NCI-H187 treated with DMSO at 0.1 percent for 48 hours (cell line): ENCODE data around the gene ANKRD44.

Source experiments
- DNase-seq: peaks from one replicate; lab custom pipeline; 2025; lab: John Stamatoyannopoulos, UW

ANKRD44 gene

DNA sequence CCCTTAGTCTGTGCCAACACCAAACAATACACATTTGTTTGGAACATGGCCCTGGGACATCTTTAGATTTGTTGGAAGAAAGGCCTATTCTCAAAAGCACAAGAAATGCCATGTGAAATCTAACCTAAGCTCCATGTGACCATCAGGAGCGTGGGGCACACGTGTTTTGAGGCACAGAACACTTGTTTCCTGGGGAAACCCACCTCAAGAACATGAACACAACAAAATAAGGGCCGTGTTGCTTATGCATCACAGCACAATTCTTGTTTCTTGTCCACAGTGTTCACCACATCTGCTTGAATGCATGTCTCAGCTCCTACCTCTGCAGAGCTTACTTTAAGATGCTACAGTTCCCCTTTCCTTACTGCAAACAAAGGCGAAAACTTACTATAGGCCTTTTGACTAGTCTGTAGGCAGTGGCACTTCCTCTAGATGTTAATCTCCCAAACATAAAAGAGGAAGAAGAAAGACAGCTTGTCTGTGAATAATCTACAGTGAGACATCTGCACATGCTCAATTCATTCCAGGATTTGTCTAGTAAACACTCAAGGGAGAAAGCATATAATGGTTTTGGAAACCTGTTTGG, 165.0 kb downstream of the ANKRD44 start:
- DNase-seq = no peak

- DNase-seq = no peak
Observed at GRCh38 chr2:197144183-197144582, 166.4 kb downstream of the ANKRD44 start.

DNA sequence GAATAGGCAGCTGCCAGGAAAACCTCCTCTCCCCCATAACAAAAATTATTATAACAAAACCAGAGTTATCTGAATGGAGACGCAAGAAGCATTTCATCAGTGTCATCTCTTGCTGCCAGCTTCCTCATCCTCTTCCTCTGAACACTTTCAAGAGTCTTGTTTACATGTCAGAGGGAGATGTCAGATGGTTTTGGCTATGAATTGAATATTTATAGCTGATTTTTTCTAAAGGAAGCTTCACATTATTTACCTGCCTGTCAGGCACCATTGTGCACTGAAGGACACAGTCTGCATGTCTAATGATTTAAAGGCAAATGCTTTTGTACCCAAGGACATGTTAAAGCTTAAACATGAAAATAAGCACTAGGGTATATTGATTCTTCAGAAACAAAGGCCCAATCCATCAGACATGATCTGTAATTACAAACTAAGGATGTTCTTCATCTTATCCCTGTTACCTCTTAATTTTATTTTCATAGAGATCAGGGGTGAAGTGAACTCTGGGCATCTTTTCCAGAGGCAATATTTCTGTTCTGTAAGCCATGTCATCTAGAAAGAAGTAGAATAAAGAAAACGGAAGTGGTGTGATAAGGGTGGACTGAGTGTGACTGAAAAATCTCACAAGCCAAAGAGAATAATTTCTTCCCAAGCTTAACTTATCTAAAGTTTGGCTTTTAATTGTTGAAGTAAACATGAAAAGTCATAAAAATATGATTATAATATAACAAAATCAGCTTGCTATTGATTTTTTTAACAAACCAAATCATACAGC, 168.7 kb downstream of the ANKRD44 start:
- no peak for DNase-seq

DNA sequence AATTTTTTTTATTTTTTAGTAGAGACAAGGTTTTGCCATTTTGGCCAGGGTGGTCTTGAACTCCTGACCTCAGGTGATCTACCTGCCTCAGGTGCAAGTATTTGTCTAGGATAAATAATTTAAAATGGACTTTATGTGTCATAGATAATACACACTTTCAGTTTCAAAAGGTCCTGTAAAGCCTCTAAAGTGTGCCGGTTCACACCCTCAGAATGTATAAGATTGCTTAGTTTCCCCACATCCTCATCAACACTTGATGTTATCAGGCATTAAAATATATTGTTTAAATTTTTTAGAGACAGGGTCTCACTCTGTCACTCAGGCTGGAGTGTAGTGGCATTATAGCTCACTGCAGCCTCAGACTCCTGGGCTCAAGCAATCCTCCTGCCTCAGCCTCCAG, 170.5 kb downstream of the ANKRD44 start:
- no peak for DNase-seq

GRCh38 chr2:197138506-197138905, 172.1 kb downstream of the ANKRD44 start:
- DNase-seq = no peak

- DNase-seq = no peak
Observed at GRCh38 chr2:197137826-197138477, 172.6 kb downstream of the ANKRD44 start.

GRCh38 chr2:197137231-197137630, 173.3 kb downstream of the ANKRD44 start:
- no peak for DNase-seq

DNA sequence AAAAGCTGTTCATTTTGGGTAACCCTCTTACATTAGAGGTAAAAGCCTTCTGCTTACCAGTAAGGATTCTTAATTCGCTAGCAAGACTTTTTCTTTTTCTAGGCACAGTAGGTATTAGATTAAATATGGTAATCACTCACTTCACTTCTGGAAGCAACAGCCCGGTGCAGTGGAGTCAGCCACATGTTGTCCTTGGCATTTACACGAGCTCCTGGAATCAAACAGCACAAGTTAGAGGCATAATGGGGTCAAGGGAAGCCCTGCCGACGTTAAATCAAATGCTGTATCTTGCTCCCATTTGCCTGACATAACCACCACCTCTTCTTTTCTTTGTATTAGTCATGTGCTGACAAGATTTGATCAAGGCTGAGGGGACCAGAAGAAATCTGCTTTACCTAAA, 174.1 kb downstream of the ANKRD44 start:
- DNase-seq = no peak

- no peak for DNase-seq
Observed at GRCh38 chr2:197135806-197136205, 174.8 kb downstream of the ANKRD44 start.

DNA sequence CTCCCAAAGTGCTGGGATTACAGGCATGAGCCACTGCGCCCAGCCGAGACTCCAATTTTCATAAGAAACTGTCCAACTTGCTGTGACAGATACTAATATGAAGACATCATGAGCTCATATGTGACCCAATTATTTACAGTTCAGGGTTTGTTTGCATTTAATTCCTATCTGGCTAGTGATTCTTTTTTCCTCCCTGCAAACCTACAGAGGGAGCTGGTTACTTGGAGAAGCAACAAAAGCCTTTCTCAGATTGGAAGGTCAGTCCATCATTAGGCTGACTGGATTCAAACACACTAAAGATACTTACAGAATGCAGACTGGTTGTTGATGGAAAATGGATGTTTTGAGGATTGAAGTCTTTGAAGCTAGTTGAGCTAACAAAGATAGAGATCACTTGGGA, 176.4 kb downstream of the ANKRD44 start:
- no peak for DNase-seq

DNA sequence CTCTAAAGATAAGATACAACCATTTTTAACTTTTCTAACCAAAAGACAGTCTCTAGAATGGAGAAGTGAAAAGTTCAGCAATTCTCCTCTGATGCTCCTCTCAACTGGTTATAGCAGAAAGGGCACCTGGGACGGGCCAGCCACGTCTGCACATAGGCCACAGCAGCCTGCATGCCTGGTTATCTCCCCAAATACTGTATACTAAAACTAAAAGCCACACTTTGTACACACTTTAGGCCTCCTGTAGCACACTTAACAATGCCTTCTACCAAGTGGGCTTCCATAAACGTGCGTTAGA, 179.1 kb downstream of the ANKRD44 start:
- no peak for DNase-seq

GRCh38 chr2:197130318-197130717, 180.3 kb downstream of the ANKRD44 start:
- DNase-seq = no peak

- DNase-seq = no peak
Observed at GRCh38 chr2:197128897-197129296, 181.7 kb downstream of the ANKRD44 start.

- no peak for DNase-seq
Observed at GRCh38 chr2:197128126-197128525, 182.5 kb downstream of the ANKRD44 start.

GRCh38 chr2:197126630-197127352, 183.8 kb downstream of the ANKRD44 start:
- DNase-seq = no peak

GRCh38 chr2:197124639-197125390, 185.8 kb downstream of the ANKRD44 start:
- no peak for DNase-seq

DNA sequence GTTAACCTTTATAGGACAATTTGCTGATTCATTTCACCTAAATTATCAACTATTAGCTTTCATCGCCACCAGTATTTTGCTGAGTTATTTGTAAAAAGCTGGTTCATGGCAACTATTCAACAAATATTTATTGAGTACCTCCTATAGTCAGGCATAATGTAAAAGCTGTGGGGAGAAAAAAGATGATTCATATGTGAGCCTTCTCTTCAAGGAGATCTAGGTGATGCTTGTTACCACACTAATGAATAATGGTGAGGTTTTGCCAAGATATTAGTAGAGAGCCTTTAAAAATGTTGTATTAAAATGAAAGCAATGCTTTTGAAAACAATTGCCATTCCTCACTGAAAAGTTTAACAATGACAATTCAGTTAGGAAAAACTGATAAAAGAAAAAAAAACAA, 187.8 kb downstream of the ANKRD44 start:
- DNase-seq = no peak

DNA sequence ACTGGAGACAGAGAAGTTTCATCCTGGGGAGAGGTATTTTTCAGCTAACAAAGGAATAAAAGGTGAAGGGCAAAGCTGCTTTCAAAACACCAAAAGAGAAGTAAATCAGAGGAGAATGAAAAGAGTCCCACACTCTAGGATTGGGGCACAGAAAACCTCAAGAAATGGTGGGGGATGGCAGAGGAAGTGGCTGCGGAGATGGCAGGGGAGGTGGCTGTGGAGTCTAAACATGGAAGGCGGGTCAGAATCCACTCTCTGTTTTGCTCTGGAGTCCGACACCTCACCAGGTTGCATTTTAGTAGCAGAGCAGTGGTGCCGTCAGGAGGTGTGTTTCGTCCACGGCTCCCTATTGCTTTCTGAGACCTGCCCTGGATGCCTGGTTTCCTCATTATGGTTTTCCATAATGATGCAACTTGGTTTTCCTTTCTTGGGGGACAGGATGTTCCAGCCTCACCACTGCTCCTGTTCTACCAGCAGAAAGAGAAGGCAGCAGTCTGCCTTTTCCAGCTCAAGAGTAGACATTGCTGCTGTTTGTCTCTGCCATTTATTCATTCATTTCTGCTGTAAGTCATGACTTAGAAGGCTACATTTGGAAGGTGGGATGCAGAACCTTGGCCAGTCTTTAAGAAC, 188.7 kb downstream of the ANKRD44 start:
- no peak for DNase-seq

GRCh38 chr2:197121255-197121654, 189.3 kb downstream of the ANKRD44 start:
- no peak for DNase-seq

- no peak for DNase-seq
Observed at GRCh38 chr2:197116306-197116879, 194.2 kb downstream of the ANKRD44 start.

DNA sequence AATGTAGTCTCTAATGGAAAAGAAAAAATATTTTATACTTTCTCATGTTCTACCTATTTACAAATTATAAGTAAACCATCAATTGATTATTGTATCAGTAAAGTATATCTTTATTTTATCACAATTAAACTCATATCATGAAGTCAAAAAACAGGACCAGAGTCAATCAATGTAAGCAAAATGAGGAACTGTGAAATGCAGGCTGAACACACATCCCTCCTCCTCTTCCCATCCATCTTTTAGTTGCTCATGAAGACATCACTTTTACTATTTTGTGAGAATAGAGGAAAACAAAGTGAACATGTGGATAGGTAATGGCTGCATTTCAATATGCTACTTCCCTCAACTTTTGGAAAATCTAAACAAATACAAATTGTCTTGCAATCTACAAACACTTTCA, 195.3 kb downstream of the ANKRD44 start:
- DNase-seq = no peak
